CD1c-positive myeloid dendritic cell (primary cell): ENCODE results near the gene IGSF3.

Experiments
- DNase-seq: peaks from one replicate; pipeline ENCODE4 v3.0.0-alpha.2; 2016; ENCODE audit errors: extremely low spot score

The IGSF3 gene

DNA sequence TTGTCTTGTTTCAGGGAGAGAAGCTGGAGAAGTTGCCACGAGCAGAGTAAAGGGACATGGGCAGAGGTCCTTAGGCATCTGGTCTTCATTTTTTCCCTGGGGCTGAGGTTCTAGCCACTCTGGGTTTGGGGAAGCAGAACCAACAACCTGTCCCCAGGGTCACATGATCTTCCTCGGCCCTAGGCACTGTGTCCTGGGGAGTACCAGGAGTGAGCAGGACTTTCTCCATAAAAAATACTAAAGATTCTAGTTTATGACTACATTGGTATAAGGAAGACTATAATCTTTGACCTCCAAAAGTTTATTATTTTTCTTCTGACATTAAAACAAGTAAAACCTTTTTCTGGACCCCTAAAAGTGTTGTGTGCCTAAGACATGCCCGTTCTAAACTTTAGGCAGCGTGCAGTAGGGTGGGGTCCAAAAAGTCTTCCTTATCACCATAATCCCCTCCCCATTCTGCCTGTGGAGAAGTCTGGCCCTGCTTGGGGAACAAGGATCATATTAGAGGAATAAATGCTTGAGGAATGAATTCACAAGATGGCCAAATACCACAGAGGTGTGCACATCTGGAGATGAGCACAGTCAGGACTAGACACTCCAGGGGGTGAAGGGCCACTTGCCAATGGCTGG is 19.3 kb upstream of the IGSF3 start:
- no peak for DNase-seq

DNA sequence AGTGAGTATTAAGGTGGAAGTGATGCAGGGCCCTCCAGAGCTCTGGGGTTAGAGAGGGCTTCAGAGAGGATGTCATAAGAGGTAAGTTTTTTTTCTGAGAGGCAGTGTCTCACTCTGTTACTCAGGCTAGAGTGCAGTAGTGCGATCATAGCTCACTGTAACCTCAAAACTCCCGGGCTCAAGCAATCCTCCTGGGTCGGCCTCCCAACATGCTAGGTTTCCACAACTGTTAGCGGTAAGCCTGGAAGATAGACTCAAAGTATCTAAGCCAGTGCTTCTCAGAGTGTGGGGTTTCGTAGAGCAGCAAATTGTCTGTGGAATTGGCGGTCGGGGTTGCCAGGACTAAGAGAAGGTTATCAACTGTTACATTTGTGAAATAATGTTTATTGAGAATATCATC is 18.6 kb upstream of the IGSF3 start:
- DNase-seq = no peak

GRCh38 chr1:116684575-116684974 is 17.0 kb upstream of the IGSF3 start:
- DNase-seq = no peak

- no peak for DNase-seq
Observed at GRCh38 chr1:116682641-116683221, 15.2 kb upstream of the IGSF3 start.

- DNase-seq = no peak
Observed at GRCh38 chr1:116681343-116681899, 13.9 kb upstream of the IGSF3 start.

- DNase-seq = peak; percentile 42
Observed at GRCh38 chr1:116680752-116681151, 13.2 kb upstream of the IGSF3 start.

DNA sequence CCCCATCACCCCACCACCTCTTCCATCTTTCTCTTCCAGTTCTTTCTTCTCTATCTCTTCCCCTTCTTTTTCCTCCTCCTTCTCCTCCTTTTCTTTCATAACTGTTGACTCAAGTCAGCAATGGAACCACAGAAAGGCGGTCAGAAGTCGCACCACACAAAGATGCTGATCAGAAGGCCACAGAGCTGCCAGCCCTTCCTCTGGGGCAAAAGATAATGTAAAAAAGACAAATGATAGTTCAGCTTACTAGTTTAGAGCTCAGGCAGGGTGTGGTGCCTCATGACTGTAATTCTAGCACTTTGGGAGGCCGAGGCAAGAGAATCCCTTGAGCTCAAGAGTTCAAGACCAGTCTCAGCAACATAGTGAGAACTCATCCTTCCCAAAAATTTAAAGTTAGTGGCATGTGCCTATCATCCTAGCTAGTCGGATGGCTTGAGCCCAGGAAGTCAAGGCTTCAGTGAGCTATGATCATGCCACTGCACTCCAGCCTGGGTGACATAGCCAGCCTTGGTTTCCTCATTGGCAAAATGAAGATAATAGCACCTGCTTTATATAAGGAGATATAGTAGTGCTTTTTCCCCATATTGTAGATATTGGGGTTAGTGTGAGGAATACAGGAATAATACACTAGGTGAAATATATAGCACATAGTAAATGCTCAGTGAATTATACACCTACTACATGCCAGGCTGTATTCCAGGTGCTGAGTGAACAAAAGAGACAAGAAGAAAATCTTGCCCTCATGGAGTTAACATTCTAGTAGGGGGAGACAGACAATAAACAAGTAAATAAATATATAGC is 12.5 kb upstream of the IGSF3 start:
- DNase-seq = no peak

- DNase-seq = no peak
Observed at GRCh38 chr1:116679091-116679827, 11.7 kb upstream of the IGSF3 start.

- DNase-seq = no peak
Observed at GRCh38 chr1:116678732-116679090, 11.2 kb upstream of the IGSF3 start.

- DNase-seq = no peak
Observed at GRCh38 chr1:116677474-116678062, 10.0 kb upstream of the IGSF3 start.

GRCh38 chr1:116676291-116676690 is 8.8 kb upstream of the IGSF3 start:
- DNase-seq = no peak

GRCh38 chr1:116674751-116675150 is 7.2 kb upstream of the IGSF3 start:
- no peak for DNase-seq

- DNase-seq = no peak
Observed at GRCh38 chr1:116674011-116674531, 6.5 kb upstream of the IGSF3 start.

GRCh38 chr1:116671912-116672311 is 4.4 kb upstream of the IGSF3 start:
- DNase-seq = no peak

- DNase-seq = no peak
Observed at GRCh38 chr1:116671072-116671760, 3.7 kb upstream of the IGSF3 start.

DNA sequence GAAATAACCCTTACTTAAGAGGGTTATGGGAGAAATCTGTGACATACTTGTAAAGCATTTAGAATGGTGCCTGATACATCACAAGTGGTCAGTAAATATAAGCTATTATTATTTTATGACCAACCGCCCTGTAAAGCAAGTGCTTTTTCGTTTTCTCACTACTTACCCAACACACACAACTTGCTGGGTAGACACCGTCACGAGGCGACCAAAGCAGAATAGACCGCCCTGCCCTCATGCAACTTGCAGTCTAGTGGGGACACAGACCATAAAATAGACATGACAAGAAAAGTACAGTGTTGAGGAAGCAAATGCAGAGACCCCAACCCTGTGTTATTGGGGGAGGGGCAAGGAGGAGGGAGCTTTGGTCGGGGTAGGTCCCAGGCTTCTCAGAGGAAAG is 744 bp upstream of the IGSF3 start:
- DNase-seq = no peak

GRCh38 chr1:116667078-116667574 is 407 bp downstream of the IGSF3 start:
- DNase-seq = no peak

GRCh38 chr1:116666187-116667077 is 1.1 kb downstream of the IGSF3 start:
- DNase-seq = no peak

- no peak for DNase-seq
Observed at GRCh38 chr1:116664978-116665371, 2.6 kb downstream of the IGSF3 start.
